ENCODE measurements around the gene SNAPIN.

- TF ChIP-seq POLR2A (IDR thresholded peaks at IDR 0.05; ENCODE audit: borderline replicate concordance, extremely low read depth, insufficient read depth, insufficient read length) (no peak), CEBPB (IDR thresholded peaks at IDR 0.05; ENCODE audit: low read depth) (no peak), SIN3A (IDR thresholded peaks at IDR 0.05; ENCODE audit: low read depth) (no peak), EZH2phosphoT487 (IDR thresholded peaks at IDR 0.05; ENCODE audit: borderline replicate concordance) (no peak), YY1 (IDR thresholded peaks at IDR 0.05; ENCODE audit: extremely low read depth, insufficient replicate concordance, low read depth, low read length) (no peak), CTCF (IDR thresholded peaks at IDR 0.05 in 2 of 3, conservative IDR thresholded peaks at IDR 0.05 in 1 of 3; ENCODE audit: borderline replicate concordance in 1 of 3, insufficient read depth in 1 of 3, low read depth in 2 of 3, low read length in 2 of 3) (no peak)
Measured at GRCh38 chr1:153630384-153630783, 28.1 kb upstream of the SNAPIN start.
